H7 (cell line): Measurements from ENCODE around the gene LRR1. TPM values are rescaled to one million over a fixed set of nuclear protein-coding genes. Genes with fewer than 3 reads are reported as not detected.
"Not testable (repeated sequence)": the region's sequence is repeated elsewhere in the genome, so short reads cannot be mapped to it uniquely, and the experiment has no call there.

Experiments
- DNase-seq: peaks from one replicate; pipeline ENCODE4 v3.0.0; 2012
- H3K27me3 ChIP-seq: 2 replicates; pipeline ENCODE4 v1.6.0; 2011; ENCODE audit warnings: mild to moderate bottlenecking, low read length; ENCODE audit not compliant: control insufficient read depth, insufficient read depth
- H3K36me3 ChIP-seq: replicated peaks from 2 replicates; pipeline ENCODE4 v1.5.1; 2011; ENCODE audit warnings: low read length; ENCODE audit not compliant: control insufficient read depth, insufficient read depth
- H3K4me3 ChIP-seq: 2 replicates; pipeline ENCODE4 v1.5.1; 2011; ENCODE audit warnings: low read depth, mild to moderate bottlenecking, control low read depth, low read length, moderate library complexity; ENCODE audit not compliant: insufficient read depth
- total RNA-seq: library from RNA; depleted of rRNA; stranded (reverse); fragments of >200 nt; shearing (Covaris generic); gene quantifications from 2 replicates; pipeline ENCODE4 v1.2.3, GENCODE V29; 2014

Gene LRR1
- total RNA-seq, 1 experiment from 2014 or later = 47.9 TPM

DNA sequence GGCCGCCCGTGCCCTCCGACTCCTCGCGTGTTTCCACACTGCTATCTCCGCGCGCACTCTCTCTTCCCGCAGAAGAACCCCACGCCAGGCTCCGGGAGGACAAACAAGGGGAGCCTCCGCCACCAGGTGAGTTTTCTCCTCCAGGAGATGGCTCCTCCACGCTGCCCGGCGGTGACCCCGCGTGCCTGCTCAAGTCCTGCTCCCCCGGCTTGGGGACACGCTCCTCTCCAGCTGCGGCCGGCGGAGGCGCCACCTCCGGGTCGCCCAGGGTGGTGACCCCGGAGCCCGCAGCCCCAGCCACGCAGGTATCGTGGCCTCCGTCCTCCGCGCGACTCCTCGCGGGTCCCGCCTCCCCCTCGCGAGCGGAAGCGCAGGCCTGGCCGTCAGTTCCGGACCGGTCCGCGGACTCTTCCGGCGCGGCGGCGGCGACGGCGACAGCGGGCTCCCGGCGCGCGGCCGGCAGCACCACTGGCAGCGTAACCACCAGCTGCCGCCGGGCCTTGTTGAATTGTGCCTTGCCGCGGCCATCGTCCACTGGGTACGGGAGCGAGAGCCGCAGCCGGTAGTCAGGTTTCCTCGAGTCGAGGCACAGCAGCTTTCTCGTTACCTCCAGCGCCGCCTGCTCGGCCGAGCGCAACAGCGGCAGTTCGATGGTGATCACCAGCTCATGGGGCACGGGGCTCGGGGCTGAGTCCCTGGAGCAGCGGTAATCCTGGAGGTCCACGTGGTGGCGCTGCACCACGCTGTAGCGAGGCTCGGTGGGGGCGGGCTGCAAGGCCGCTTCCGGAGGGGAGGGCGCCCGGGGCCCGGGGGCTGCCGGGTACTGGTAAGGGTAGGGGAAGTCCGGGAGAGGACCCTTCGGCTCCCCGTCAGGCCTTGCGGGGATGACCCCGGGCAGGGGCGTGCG is 35.2 kb downstream of the LRR1 start:
- Histone ChIP-seq H3K4me3 (peak overlapping the region; percentile 99), H3K36me3 (peaks cover 6% of the 10 kb centered on the region; the same call in 1 of the 2 replicates), H3K27me3 (no peaks in the 10 kb centered on the region)
- DNase-seq = peak; percentile 98

DNA sequence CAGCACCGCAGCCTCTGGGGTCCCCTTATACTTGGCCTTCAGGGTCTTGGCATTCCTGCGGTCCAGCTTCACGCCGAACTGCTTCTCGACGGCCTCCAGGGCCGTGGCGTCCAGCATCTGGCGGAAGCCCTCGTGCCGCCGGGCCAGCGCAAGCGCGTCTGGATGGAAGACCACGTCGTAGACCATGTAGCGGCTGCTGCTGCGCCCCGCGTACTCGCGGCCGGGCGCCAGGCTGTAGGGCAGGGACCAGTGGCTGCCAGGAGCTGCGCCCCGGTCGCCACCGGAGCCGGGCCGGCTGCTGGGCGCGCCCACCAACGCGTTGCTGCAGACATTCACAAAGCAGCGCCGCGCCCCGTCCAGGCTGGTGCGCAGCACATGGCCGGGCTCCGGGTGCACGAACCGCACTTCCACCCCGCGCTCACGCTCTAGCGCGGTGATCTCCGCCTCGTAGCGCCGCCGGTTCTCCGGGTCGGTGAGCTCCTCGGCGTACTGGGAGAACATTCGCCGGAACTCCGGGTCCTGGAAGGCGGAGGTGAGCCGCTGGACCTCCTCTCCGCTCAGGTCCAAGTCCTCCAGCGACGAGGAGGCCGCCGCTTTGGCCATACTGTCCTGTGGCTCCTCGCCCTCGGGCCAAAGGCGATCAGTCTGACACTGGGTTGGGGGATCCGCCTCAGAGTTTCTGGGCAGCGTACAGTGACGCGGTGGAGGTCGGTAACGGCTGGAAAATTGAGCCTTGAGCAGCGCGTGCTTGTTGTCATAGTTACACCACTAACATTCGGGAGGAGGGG is 36.0 kb downstream of the LRR1 start, which contains the start of gene DNAAF2:
Gene DNAAF2, minus strand, starts transcription at position 698 of the 788 bp plus-strand sequence. Its CDS starts 95 bp downstream, at position 603.
- no peaks in the 10 kb centered on the region for H3K27me3 ChIP-seq
- DNase-seq = peak; percentile 81
- peak within 1 kb of the TSS; percentile 99 for H3K4me3 ChIP-seq
- peaks cover 6% of the 10 kb centered on the region; the same call in 1 of the 2 replicates for H3K36me3 ChIP-seq

DNA sequence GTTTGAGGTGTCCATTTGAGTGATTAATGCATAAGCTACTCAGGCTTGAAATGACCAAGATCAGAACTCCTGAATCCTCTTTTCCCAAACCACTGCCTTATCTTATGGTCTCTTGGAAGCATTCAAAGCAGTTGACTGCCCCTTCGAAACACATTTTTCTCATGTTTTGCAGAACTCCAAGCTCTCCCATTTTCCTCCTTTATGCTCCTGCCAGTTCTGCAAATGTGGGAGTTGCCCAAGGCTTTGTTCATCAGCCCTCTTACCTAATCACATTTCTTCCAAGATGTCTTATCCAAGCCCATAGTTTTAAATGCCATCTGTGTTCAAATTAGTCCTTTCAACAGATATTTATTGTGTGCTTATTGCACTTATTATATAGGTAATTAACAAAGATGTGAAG is 38.1 kb downstream of the LRR1 start:
- DNase-seq = no peak
- Histone ChIP-seq H3K27me3 (no peaks in the 10 kb centered on the region), H3K4me3 (no peak overlapping the region), H3K36me3 (peaks cover 6% of the 10 kb centered on the region; the same call in 1 of the 2 replicates)

DNA sequence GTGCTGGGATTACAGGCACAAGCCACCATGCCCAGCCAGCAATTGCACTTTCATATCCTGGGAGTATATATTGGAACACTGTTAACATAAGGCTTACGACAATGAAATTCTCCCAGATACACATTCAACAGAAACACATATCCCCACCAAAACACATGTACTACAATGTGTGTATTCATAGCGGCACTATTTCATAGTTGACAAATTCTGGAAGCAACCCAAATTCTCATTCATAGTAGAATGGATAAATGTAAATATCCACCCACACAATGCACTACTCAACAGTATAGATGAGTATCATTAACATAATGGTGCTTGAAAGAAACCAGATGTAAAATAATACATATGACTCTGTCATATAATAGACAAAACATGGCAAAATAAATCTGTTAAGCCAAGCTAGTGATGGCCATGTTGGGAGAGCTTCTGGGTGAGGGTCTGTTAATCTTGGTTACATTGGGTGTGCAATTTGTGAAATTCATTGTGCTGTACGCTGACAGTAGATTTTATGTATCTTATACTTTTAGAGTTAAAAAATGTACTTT is 38.9 kb downstream of the LRR1 start:
- no peak for DNase-seq
- Histone ChIP-seq H3K27me3 (no peaks in the 10 kb centered on the region), H3K36me3 (peaks cover 6% of the 10 kb centered on the region; the same call in 1 of the 2 replicates)

DNA sequence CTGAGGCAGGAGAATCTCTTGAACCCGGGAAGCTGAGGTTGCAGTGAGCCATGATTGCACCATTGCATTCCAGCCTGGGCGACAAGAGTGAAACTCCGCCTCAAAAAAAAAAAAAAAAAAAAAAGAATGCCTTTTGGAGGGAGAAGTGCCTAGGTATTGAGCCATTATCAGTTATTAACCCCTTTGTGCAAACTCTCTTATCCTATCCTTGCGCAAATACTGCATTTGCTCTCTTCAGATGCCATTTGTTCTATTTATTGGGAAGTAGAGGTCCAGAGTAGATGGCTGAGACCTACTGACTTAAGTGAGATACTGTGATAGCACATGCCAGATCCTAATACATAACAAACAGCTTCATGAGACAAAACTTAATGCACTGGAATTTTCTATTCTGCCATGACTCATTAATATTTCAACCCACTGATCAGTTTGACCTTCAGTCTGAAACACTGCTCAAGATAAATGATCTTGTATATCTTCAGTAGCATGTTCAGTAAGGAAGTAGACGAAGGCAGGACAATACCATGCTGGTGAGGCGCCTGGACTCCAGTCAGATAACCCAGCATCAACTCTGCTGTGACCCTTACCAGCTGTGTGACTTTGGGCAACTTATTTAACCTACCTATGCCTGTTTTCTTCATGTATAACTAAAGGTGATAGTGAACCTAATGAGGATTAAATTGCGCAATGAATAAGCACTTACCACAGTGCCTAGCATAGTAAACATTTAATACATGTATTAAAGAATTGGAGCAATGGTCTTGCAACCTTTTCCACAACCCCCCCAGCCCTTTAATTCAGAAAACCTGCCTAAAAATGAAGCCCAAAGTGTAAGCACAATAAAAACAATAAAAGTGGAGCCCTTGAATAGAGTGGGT is 42.0 kb downstream of the LRR1 start:
- no peak for DNase-seq
- Histone ChIP-seq H3K4me3 (no peak overlapping the region), H3K36me3 (peaks cover 6% of the 10 kb centered on the region), H3K27me3 (no peaks in the 10 kb centered on the region)

More for the DNA sequence above, 38.9 kb downstream of the LRR1 start:
- no peak overlapping the region for H3K4me3 ChIP-seq

DNA sequence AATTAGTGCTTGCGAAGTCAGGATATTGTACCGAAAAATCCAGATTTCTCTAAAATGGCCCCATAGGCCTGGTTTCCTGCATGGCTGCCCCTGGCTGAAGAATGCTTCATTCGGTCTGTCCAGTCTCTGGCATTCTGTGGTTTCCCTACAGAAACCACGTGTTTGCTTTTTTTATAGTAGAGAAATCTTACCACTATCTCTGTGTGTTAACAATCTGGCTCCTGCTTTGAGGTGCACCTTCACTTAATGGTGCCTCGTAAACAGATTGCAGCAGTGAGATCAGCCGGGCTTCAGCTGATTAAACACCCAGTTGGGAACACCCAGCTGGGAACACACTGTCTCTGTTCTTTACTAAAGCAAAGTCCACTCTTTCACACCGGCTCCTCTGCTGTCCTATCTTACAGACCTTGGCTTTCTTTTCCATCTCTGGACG is 43.0 kb downstream of the LRR1 start:
- no peak overlapping the region for H3K4me3 ChIP-seq
- no peak for DNase-seq
- peaks cover 4% of the 10 kb centered on the region; the same call in 1 of the 2 replicates for H3K36me3 ChIP-seq
- H3K27me3 ChIP-seq = no peaks in the 10 kb centered on the region

DNA sequence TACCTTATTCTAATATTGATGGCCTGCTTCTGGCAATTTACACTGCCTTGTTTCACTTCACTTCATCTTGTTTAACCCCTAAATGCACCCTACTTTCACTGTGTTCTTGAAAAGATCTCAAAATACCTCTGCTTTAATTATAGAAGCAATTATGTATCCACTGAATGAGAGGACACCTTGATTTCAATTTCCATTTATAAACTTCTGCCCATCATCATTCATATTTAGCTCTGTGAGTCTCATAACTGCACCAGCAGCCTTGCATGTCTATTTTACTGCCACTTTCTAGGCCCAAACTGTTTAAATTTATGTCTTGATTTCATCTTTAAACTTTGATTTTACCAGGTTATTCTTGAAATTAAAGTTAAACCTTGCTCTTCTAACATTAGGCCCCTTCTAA is 43.4 kb downstream of the LRR1 start:
- Histone ChIP-seq H3K27me3 (no peaks in the 10 kb centered on the region), H3K36me3 (peaks cover 3% of the 10 kb centered on the region), H3K4me3 (no peak overlapping the region)
- no peak for DNase-seq

DNA sequence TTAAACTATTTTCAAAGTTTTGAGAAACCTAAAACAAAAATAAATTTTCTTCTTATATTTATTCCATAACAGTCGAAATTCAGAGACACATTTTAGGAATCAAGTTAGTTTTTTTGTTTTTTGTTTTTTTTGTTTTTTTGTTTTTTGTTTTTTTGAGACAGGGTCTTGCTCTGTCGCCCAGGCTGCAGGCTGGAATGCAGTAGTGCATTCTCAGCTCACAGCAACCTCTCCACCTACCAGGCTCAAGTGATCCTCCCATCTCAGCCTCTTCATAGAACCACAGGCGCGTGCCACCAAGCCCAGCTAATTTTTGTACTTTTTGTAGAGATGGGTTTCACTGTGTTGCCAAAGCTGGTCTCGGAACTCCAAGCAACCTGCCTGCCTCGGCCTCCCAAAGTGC is 54.8 kb downstream of the LRR1 start:
- DNase-seq = no peak
- H3K27me3 ChIP-seq = no peaks in the 10 kb centered on the region
- H3K36me3 ChIP-seq = peaks cover 3% of the 10 kb centered on the region
- no peak overlapping the region for H3K4me3 ChIP-seq

DNA sequence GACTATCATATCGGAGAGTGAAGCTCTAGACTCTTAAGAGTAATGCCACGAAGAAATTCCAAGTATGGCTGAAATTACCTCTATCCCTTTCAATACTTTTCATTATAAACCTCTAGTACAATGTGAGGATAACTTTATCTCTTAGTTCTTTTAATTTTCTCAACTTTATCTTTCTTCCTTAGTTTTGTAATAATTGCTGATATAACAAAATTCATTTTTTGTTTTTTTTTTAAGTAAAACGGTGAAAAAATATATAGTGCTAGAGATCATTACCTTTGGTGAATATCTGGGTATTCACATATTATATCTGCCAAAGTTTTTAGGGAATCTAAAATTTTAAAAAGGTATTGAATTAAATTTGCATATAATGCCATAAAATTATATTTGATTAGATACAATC is 55.8 kb downstream of the LRR1 start:
- Histone ChIP-seq H3K36me3 (peaks cover 3% of the 10 kb centered on the region), H3K27me3 (no peaks in the 10 kb centered on the region), H3K4me3 (no peak overlapping the region)
- DNase-seq = no peak

DNA sequence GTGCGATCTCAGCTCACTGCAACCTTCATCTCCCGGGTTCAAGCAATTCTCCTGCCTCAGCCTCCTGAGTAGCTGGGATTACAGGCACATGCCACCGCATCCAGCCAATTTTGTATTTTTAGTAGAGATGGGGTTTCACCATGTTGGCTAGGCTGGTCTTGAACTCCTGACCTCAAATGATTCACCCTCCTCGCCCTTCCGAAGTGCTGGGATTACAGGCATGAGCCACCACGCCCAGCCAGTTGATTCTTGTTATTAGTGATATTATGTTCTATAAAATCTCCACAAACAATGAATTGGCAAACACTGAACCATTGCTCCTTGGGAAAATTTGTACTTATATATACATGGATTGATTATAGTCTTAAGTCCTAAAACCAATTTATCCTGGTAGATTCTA is 58.8 kb downstream of the LRR1 start:
- DNase-seq, H3K36me3 ChIP-seq, H3K4me3 ChIP-seq, H3K27me3 ChIP-seq: not testable (repeated sequence)

DNA sequence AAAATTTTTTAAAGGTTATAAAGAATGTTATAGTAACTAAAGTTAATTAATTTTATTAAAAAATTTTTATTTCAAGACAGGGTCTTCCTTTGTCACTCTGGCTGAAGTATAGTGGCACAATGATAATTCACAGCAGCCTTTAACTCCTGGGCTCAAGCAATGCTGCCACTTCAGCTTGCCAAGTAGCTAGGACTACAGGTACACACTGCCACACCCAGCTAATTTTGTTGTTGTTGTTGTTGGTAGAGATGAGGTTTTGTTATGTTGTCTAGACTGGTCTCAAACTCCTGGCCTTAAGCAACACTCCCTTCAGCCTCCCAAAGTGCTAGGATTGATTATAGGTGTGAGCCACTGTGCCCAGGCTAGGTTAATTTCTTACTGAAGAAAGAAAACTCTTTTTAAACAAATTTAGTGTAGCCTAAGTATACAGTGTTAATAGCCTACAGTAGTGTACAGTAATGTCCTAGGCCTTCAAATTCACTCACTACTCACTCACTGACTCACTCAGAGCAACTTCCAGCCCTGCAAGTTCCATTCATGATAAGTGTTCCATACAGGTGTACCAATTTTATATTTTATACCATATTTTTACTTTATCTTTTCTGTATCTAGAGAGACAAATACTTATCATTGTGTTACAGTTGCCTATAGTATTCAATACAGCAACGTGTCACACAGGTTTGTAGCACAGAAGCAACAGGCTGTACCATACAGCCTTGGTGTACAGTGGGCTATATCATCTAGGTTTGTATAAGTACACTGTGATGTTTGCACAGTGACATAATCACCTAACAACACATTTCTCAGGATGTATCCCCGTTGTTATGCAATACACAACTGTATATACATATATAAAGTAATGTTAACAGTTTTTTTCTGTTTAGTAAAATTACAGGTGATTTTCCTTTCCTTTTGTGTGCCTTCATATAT is 61.1 kb downstream of the LRR1 start:
- no peaks in the 10 kb centered on the region for H3K27me3 ChIP-seq
- no peak overlapping the region for H3K4me3 ChIP-seq
- no peaks in the 10 kb centered on the region; the same call in 1 of the 2 replicates for H3K36me3 ChIP-seq
- DNase-seq = no peak
